Ishikawa (cell line): ENCODE data around the gene PPP2R1A.

Experiments
- CEBPB ChIP-seq: IDR thresholded peaks from 2 replicates; pipeline ENCODE4 v1.6.1; 2012
- CREB1 ChIP-seq: IDR thresholded peaks from 2 replicates; pipeline ENCODE4 v1.6.1; 2012; ENCODE audit warnings: low read depth
- EGR1 ChIP-seq: IDR thresholded peaks from 2 replicates; pipeline ENCODE4 v1.6.1; 2012
- EP300 ChIP-seq: IDR thresholded peaks from 2 replicates; pipeline ENCODE4 v1.6.1; 2012; ENCODE audit warnings: borderline replicate concordance
- FOXM1 ChIP-seq: IDR thresholded peaks from 2 replicates; pipeline ENCODE4 v1.6.1; 2012; ENCODE audit warnings: low read depth, borderline replicate concordance
- NFIC ChIP-seq: IDR thresholded peaks from 2 replicates; pipeline ENCODE4 v1.6.1; 2012
- RAD21 ChIP-seq: IDR thresholded peaks from 2 replicates; pipeline ENCODE4 v1.6.1; 2012; ENCODE audit warnings: low read depth
- TAF1 ChIP-seq: IDR thresholded peaks from 2 replicates; pipeline ENCODE4 v1.6.1; 2012; ENCODE audit warnings: low read depth, mild to moderate bottlenecking
- TCF12 ChIP-seq: IDR thresholded peaks from 2 replicates; pipeline ENCODE4 v1.6.1; 2012; ENCODE audit warnings: low read depth
- TEAD4 ChIP-seq: IDR thresholded peaks from 2 replicates; pipeline ENCODE4 v1.6.1; 2012
- YY1 ChIP-seq: IDR thresholded peaks from 2 replicates; pipeline ENCODE4 v1.6.1; 2012; ENCODE audit warnings: low read depth
- ZBTB7A ChIP-seq: IDR thresholded peaks from 2 replicates; pipeline ENCODE4 v1.6.1; 2012; ENCODE audit warnings: low read depth
- TF ChIP-seq, protein P1 (sequence below): IDR thresholded peaks from 2 replicates; pipeline ENCODE4 v1.6.1; 2012
- TF ChIP-seq, protein P2 (sequence below): IDR thresholded peaks from 2 replicates; pipeline ENCODE4 v1.6.1; 2012
- TF ChIP-seq, protein P3 (sequence below): IDR thresholded peaks from 2 replicates; pipeline ENCODE4 v1.6.1; 2012; ENCODE audit warnings: low read depth, mild to moderate bottlenecking

PPP2R1A gene

DNA sequence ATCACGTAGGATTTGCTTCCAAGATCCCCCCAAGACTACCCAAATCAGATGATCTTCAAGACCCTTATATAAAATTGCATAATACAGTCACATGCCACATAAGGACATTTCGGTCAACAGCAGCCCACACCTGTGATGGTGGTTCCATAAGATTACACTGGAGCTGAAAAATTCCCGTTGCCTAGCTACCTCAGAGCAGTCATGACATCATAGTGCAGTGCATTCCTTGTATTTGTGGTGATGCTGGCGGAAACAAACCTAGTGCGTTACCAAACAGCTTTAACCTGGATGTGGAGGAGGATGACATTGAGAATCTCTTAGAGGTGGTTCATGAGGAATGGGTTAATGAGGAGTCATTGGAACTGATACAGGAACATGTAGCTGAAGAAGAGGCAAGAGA lies 84.3 kb downstream of the PPP2R1A start:
- no peak for TF ChIP-seq YY1
- no peak for TF ChIP-seq CREB1
- TF ChIP-seq EGR1 = no peak
- TF ChIP-seq, protein P1, sequence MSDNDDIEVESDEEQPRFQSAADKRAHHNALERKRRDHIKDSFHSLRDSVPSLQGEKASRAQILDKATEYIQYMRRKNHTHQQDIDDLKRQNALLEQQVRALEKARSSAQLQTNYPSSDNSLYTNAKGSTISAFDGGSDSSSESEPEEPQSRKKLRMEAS = no peak
- no peak for TF ChIP-seq CEBPB
- no peak for TF ChIP-seq TEAD4
- TF ChIP-seq, protein P2, sequence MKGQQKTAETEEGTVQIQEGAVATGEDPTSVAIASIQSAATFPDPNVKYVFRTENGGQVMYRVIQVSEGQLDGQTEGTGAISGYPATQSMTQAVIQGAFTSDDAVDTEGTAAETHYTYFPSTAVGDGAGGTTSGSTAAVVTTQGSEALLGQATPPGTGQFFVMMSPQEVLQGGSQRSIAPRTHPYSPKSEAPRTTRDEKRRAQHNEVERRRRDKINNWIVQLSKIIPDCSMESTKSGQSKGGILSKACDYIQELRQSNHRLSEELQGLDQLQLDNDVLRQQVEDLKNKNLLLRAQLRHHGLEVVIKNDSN = no peak
- no peak for TF ChIP-seq FOXM1
- no peak for TF ChIP-seq TCF12
- TF ChIP-seq RAD21 = no peak
- TF ChIP-seq, protein P3, sequence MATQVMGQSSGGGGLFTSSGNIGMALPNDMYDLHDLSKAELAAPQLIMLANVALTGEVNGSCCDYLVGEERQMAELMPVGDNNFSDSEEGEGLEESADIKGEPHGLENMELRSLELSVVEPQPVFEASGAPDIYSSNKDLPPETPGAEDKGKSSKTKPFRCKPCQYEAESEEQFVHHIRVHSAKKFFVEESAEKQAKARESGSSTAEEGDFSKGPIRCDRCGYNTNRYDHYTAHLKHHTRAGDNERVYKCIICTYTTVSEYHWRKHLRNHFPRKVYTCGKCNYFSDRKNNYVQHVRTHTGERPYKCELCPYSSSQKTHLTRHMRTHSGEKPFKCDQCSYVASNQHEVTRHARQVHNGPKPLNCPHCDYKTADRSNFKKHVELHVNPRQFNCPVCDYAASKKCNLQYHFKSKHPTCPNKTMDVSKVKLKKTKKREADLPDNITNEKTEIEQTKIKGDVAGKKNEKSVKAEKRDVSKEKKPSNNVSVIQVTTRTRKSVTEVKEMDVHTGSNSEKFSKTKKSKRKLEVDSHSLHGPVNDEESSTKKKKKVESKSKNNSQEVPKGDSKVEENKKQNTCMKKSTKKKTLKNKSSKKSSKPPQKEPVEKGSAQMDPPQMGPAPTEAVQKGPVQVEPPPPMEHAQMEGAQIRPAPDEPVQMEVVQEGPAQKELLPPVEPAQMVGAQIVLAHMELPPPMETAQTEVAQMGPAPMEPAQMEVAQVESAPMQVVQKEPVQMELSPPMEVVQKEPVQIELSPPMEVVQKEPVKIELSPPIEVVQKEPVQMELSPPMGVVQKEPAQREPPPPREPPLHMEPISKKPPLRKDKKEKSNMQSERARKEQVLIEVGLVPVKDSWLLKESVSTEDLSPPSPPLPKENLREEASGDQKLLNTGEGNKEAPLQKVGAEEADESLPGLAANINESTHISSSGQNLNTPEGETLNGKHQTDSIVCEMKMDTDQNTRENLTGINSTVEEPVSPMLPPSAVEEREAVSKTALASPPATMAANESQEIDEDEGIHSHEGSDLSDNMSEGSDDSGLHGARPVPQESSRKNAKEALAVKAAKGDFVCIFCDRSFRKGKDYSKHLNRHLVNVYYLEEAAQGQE = no peak
- TF ChIP-seq EP300 = no peak
- no peak for TF ChIP-seq TAF1
- no peak for TF ChIP-seq NFIC
- no peak for TF ChIP-seq ZBTB7A

DNA sequence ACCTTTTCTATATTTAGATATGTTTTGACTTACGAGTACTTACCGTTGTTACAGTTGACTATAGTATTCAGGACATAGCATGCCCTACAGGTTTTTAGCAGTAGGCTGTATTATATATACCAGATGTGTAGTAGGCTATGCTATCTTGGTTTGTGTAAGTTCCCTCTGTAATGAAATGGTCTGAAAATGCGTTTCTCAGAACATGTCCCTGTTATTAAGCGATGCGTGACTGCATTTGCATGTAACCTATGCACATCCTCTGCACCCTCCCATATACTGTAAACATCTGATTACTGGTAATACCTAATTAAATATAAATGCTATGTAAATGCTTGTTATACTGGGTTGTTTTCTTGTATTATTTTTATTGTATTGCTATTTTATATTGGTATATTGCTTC lies 86.1 kb downstream of the PPP2R1A start:
- TF ChIP-seq, protein P1 = no peak
- TF ChIP-seq RAD21 = no peak
- TF ChIP-seq, protein P2 = no peak

DNA sequence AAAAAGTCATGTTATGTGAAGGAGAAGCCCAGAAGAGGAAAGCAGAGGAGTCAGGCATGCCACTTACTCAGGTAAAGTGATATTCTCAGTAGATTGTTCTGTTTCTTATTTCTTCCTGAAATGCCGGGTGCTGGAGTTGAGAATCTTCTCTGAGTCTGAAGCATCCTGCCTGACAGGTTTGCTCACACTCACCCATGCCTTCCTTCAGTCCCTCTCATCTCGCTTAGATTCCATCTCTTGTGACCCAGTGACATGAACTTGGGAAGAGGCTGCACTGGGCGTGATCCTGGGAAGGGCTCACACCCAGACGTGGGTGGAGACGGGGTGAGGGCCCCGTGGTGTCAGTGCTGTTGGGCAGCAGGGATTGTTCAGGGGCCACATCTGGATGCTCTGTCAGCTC lies 87.6 kb downstream of the PPP2R1A start:
- TF ChIP-seq EGR1 = no peak
- no peak for TF ChIP-seq RAD21
- TF ChIP-seq, protein P1 = no peak
- no peak for TF ChIP-seq FOXM1
- no peak for TF ChIP-seq EP300
- TF ChIP-seq, protein P2 = no peak
- no peak for TF ChIP-seq CEBPB
- TF ChIP-seq YY1 = no peak
